ENCODE results near the gene C1QA. TPM values are rescaled to one million over a fixed set of nuclear protein-coding genes. Genes with fewer than 3 reads are reported as not detected.

C1QA gene
- polyA plus RNA-seq, 1 experiment = not detected

- no peak for DNase-seq (ENCODE audit: low read depth)
- Histone ChIP-seq H3K36me3 (ENCODE audit: control insufficient read depth, insufficient read depth, low read length) (no peaks in the 10 kb centered on the region), H3K27me3 (ENCODE audit: control insufficient read depth, insufficient read depth, low read length) (peaks cover 2% of the 10 kb centered on the region; the same call in 1 of the 2 replicates), H3K4me3 (ENCODE audit: low read depth, low read length) (no peak overlapping the region)
- CTCF ChIA-PET = interaction anchor here (1.0 to 1.5 kb wide), 2 partner anchors 177 to 244 kb away, joined by 5 to 8 read pairs; no protein-coding TSS in a partner anchor
- TF ChIP-seq CTCF (IDR thresholded peaks at IDR 0.05; ENCODE audit: insufficient read depth, low read depth, low read length) = no peak
- POLR2A ChIA-PET = no interaction called here
Measured at GRCh38 chr1:22685591-22686059, 49.2 kb downstream of the C1QA start.

GRCh38 chr1:22687191-22687590, 50.8 kb downstream of the C1QA start:
- Histone ChIP-seq H3K4me3 (ENCODE audit: low read depth, low read length) (no peak overlapping the region), H3K27me3 (ENCODE audit: control insufficient read depth, insufficient read depth, low read length) (peaks cover 2% of the 10 kb centered on the region; the same call in 1 of the 2 replicates), H3K36me3 (ENCODE audit: control insufficient read depth, insufficient read depth, low read length) (no peaks in the 10 kb centered on the region)
- no peak for DNase-seq (ENCODE audit: low read depth)
- no peak for TF ChIP-seq CTCF (IDR thresholded peaks at IDR 0.05; ENCODE audit: insufficient read depth, low read depth, low read length)
- CTCF ChIA-PET = interaction anchor here (0.8 to 1.7 kb wide), 5 partner anchors 12 to 277 kb away, joined by 3 to 5 read pairs (median 4); no protein-coding TSS in a partner anchor
- POLR2A ChIA-PET = no interaction called here

- CTCF ChIA-PET = interaction anchor here (0.9 to 1.2 kb wide), 3 partner anchors 15 to 276 kb away, joined by 3 to 6 read pairs (median 3); no protein-coding TSS in a partner anchor
Measured at GRCh38 chr1:22688466-22688865, 52.0 kb downstream of the C1QA start.

More at GRCh38 chr1:22688466-22688865, 52.0 kb downstream of the C1QA start:
- Histone ChIP-seq H3K36me3 (ENCODE audit: control insufficient read depth, insufficient read depth, low read length) (no peaks in the 10 kb centered on the region), H3K4me3 (ENCODE audit: low read depth, low read length) (no peak overlapping the region), H3K27me3 (ENCODE audit: control insufficient read depth, insufficient read depth, low read length) (peaks cover 2% of the 10 kb centered on the region; the same call in 1 of the 2 replicates)
- TF ChIP-seq CTCF (IDR thresholded peaks at IDR 0.05; ENCODE audit: insufficient read depth, low read depth, low read length) = no peak
- POLR2A ChIA-PET = no interaction called here
- no peak for DNase-seq (ENCODE audit: low read depth)

Small RNAs within 50 kb of the gene (small RNA-seq; reads per million reads assigned to genes)
- not detected for gene MIR6127 (ENCODE audit: insufficient read length, low read depth, low replicate concordance)

Other genes with a start within 250 kb of the C1QA start
- gene ZBTB40, start 184.8 kb upstream of the C1QA start, polyA plus RNA-seq (2011; rRNA removed) = 3.9 and 5.0 TPM in 2 replicates
- not detected in 2 replicates for gene EPHA8, start 73.1 kb upstream of the C1QA start, polyA plus RNA-seq (2011; rRNA removed)
- gene C1QC, start 7.0 kb downstream of the C1QA start, polyA plus RNA-seq (2011; rRNA removed) = not detected in 2 replicates
- not detected in 2 replicates for gene C1QB, start 16.6 kb downstream of the C1QA start, polyA plus RNA-seq (2011; rRNA removed)
- 4.9 and 8.7 TPM in 2 replicates for gene EPHB2, start 74.2 kb downstream of the C1QA start, polyA plus RNA-seq (2011; rRNA removed)